Neural cell (in vitro differentiated cells): ENCODE results near the gene MMAB. TPM values are rescaled to one million over a fixed set of nuclear protein-coding genes. Genes with fewer than 3 reads are reported as not detected.

Experiments
- H2AFZ ChIP-seq: fragments of 200-600, 300-800 bp; sonication (generic), shearing (Covaris generic); 2 replicates; pipeline ENCODE4 v1.6.0; 2014; ENCODE audit warnings: low read depth, mild to moderate bottlenecking, antibody characterized with exemption, low read length, moderate library complexity
- H3F3A ChIP-seq: fragments of 200-600 bp; shearing (Covaris generic); 2 replicates; pipeline ENCODE4 v1.6.1; 2016; ENCODE audit warnings: mild to moderate bottlenecking, moderate library complexity, mixed read lengths, antibody characterized with exemption, low read length; ENCODE audit not compliant: insufficient read depth, poor library complexity, severe bottlenecking
- H3K27ac ChIP-seq: fragments of 200-600, 300-800 bp; sonication (generic), shearing (Covaris generic); 2 replicates; pipeline ENCODE4 v1.5.1; 2014; ENCODE audit warnings: mild to moderate bottlenecking, low read length, moderate library complexity
- H3K27me3 ChIP-seq: fragments of 300-800, 200-600 bp; sonication (generic), shearing (Covaris generic); 2 replicates; pipeline ENCODE4 v1.6.0; 2014; ENCODE audit warnings: mild to moderate bottlenecking, low read depth, low read length, moderate library complexity; ENCODE audit not compliant: insufficient read depth
- H3K36me3 ChIP-seq: fragments of 300-800, 200-600 bp; sonication (generic), shearing (Covaris generic); 2 replicates; pipeline ENCODE4 v1.5.1; 2014; ENCODE audit warnings: mild to moderate bottlenecking, antibody characterized with exemption, low read length, moderate library complexity; ENCODE audit not compliant: insufficient read depth
- H3K4me2 ChIP-seq: fragments of 300-800, 200-600 bp; sonication (generic), shearing (Covaris generic); 2 replicates; pipeline ENCODE4 v1.6.0; 2014; ENCODE audit warnings: mild to moderate bottlenecking, low read length
- H3K4me3 ChIP-seq: fragments of 300-800, 200-600 bp; sonication (generic), shearing (Covaris generic); 2 replicates; pipeline ENCODE4 v1.5.1; 2014; ENCODE audit warnings: mild to moderate bottlenecking, low read length, moderate library complexity
- H3K79me2 ChIP-seq: fragments of 200-600 bp; shearing (Covaris generic); replicated peaks from 2 replicates; pipeline ENCODE4 v1.6.0; 2014; ENCODE audit warnings: mild to moderate bottlenecking, low read length, moderate library complexity; ENCODE audit not compliant: insufficient read depth
- H3K9ac ChIP-seq: fragments of 300-800, 200-600 bp; sonication (generic), shearing (Covaris generic); 2 replicates; pipeline ENCODE4 v1.6.1; 2016; ENCODE audit warnings: mild to moderate bottlenecking, low read length, mixed read lengths
- H3K9me2 ChIP-seq: fragments of 200-600 bp; shearing (Covaris generic); 2 replicates; pipeline ENCODE4 v1.6.1; 2016; ENCODE audit warnings: mild to moderate bottlenecking, low read length, mixed read lengths; ENCODE audit not compliant: insufficient read depth
- H3K9me3 ChIP-seq: fragments of 200-600, 300-800 bp; sonication (generic), shearing (Covaris generic); 2 replicates; pipeline ENCODE4 v1.6.1; 2016; ENCODE audit warnings: mild to moderate bottlenecking, mixed run types, low read length, moderate library complexity, mixed read lengths
- H4K20me1 ChIP-seq: fragments of 200-600 bp; shearing (Covaris generic); 2 replicates; pipeline ENCODE4 v1.6.1; 2016; ENCODE audit warnings: mild to moderate bottlenecking, mixed run types; ENCODE audit not compliant: insufficient read depth
- EP300 ChIP-seq: fragments of 450-650 bp; conservative IDR thresholded peaks from 2 replicates; pipeline ENCODE4 v1.6.1; 2014; ENCODE audit warnings: antibody characterized with exemption, mild to moderate bottlenecking, moderate library complexity; ENCODE audit not compliant: poor library complexity, severe bottlenecking
- EZH2 ChIP-seq: fragments of 200-600, 300-800 bp; shearing (Covaris generic), sonication (generic); IDR thresholded peaks from 2 replicates; pipeline ENCODE4 v1.6.1; 2014; ENCODE audit warnings: antibody characterized with exemption, low read length, borderline replicate concordance, mild to moderate bottlenecking; ENCODE audit not compliant: insufficient read depth, poor library complexity, severe bottlenecking
- MXI1 ChIP-seq: fragments of 450-650 bp; conservative IDR thresholded peaks from 2 replicates; pipeline ENCODE4 v1.6.1; 2014; ENCODE audit warnings: antibody characterized with exemption, mild to moderate bottlenecking; ENCODE audit not compliant: poor library complexity, severe bottlenecking
- POLR2AphosphoS5 ChIP-seq: IDR thresholded peaks from 2 replicates; pipeline ENCODE4 v1.6.1; 2012
- RAD21 ChIP-seq: fragments of 450-650 bp; conservative IDR thresholded peaks from 2 replicates; pipeline ENCODE4 v1.6.1; 2014; ENCODE audit warnings: antibody characterized with exemption, mild to moderate bottlenecking, moderate library complexity
- SMC3 ChIP-seq: fragments of 450-650 bp; conservative IDR thresholded peaks from 2 replicates; pipeline ENCODE4 v1.6.1; 2014; ENCODE audit warnings: antibody characterized with exemption, mild to moderate bottlenecking, moderate library complexity; ENCODE audit not compliant: poor library complexity
- TAF1 ChIP-seq: IDR thresholded peaks from 2 replicates; pipeline ENCODE4 v1.6.1; 2012; ENCODE audit warnings: low read depth
- polyA plus RNA-seq: library from polyadenylated mRNA; depleted of rRNA; stranded (reverse); fragments of >200 nt; gene quantifications from 2 replicates; pipeline ENCODE4 v1.2.3, GENCODE V29; 2014
- TF ChIP-seq, protein P1 (sequence below): fragments of 450-650 bp; IDR thresholded peaks from 2 replicates; pipeline ENCODE4 v1.5.1; 2014; ENCODE audit warnings: antibody characterized with exemption, mild to moderate bottlenecking, moderate library complexity; ENCODE audit not compliant: poor library complexity, severe bottlenecking
- TF ChIP-seq, protein P2 (sequence below): IDR thresholded peaks from 2 replicates; pipeline ENCODE4 v1.6.1; 2012; ENCODE audit warnings: borderline replicate concordance

Gene MMAB
- polyA plus RNA-seq, 1 donor from 2014 or later: 52.6 TPM

DNA sequence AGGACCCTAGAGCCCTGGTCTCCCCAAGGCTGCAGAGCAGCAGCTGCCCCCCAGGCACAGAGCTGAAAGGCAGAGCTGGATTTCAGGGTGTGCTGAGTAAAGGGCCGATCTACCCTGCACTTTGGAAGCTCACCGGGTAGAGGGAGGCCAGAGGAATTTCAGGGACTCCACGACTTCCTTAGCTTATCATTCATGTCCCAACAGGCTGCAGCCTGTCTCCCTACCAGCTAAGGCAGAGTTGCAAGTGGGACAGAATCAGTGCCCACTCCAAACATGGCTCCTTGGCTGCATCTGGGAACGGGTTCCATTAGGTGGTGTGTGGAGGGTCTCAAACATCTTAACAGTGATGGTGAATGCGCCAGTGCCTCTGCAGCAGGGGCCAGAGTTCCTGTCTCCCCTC lies 27.5 kb downstream of the MMAB start:
- H3K27ac ChIP-seq: no peak overlapping the region
- no peaks in the 10 kb centered on the region for H3K36me3 ChIP-seq
- H3K9me2 ChIP-seq: no peaks in the 10 kb centered on the region
- no peak overlapping the region for H3K9ac ChIP-seq
- no peaks in the 10 kb centered on the region for H3K79me2 ChIP-seq
- no peak for TF ChIP-seq SMC3
- no peak for TF ChIP-seq MXI1
- TF ChIP-seq EP300: no peak
- TF ChIP-seq POLR2AphosphoS5: no peak
- no peak for TF ChIP-seq RAD21
- TF ChIP-seq, protein P1, sequence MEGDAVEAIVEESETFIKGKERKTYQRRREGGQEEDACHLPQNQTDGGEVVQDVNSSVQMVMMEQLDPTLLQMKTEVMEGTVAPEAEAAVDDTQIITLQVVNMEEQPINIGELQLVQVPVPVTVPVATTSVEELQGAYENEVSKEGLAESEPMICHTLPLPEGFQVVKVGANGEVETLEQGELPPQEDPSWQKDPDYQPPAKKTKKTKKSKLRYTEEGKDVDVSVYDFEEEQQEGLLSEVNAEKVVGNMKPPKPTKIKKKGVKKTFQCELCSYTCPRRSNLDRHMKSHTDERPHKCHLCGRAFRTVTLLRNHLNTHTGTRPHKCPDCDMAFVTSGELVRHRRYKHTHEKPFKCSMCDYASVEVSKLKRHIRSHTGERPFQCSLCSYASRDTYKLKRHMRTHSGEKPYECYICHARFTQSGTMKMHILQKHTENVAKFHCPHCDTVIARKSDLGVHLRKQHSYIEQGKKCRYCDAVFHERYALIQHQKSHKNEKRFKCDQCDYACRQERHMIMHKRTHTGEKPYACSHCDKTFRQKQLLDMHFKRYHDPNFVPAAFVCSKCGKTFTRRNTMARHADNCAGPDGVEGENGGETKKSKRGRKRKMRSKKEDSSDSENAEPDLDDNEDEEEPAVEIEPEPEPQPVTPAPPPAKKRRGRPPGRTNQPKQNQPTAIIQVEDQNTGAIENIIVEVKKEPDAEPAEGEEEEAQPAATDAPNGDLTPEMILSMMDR: no peak
- no peak overlapping the region for H3K4me2 ChIP-seq
- H2AFZ ChIP-seq: no peak overlapping the region
- no peak overlapping the region for H3K4me3 ChIP-seq
- H3F3A ChIP-seq: no peaks in the 10 kb centered on the region
- no peaks in the 10 kb centered on the region for H4K20me1 ChIP-seq
- H3K27me3 ChIP-seq: no peaks in the 10 kb centered on the region
- H3K9me3 ChIP-seq: no peaks in the 10 kb centered on the region

DNA sequence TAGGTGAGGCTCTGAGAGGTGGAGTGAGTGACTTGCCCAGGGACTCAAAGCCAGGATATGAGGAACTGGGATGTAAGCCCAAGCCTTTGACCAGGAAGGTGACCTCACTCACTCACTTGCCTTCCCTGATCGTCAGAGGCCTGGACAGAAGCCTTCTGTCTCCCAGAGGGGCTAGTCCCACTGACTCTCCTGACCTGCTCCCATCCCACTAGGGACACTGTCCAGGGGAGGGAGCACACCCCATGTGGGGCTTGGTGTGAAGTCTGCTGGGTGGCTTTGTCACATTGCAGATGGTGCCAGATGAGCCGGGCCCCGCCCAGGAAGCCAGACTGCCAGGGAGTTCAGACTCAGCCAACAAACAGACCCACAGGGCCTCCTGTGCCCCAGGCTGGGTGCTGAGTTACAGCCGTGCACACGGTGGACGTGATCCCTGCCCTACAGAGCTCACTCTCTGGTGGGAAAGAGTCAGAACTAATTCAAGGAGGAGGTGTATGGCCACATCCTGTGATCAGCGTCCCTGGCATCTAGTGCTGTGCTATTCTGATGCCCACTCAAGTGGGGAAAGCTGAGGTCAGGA lies 28.3 kb downstream of the MMAB start:
- no peak overlapping the region for H3K4me2 ChIP-seq
- H3K9me3 ChIP-seq: no peaks in the 10 kb centered on the region
- no peaks in the 10 kb centered on the region for H3K9me2 ChIP-seq
- no peaks in the 10 kb centered on the region for H3F3A ChIP-seq
- no peak overlapping the region for H3K27ac ChIP-seq
- no peaks in the 10 kb centered on the region for H4K20me1 ChIP-seq
- H3K4me3 ChIP-seq: no peak overlapping the region
- no peaks in the 10 kb centered on the region for H3K36me3 ChIP-seq
- H3K79me2 ChIP-seq: no peaks in the 10 kb centered on the region
- no peak overlapping the region for H2AFZ ChIP-seq
- no peak overlapping the region for H3K9ac ChIP-seq
- TF ChIP-seq EZH2 (no peak), MXI1 (no peak), POLR2AphosphoS5 (no peak), TAF1 (no peak), EP300 (no peak), RAD21 (no peak), SMC3 (no peak)
- TF ChIP-seq, protein P2, sequence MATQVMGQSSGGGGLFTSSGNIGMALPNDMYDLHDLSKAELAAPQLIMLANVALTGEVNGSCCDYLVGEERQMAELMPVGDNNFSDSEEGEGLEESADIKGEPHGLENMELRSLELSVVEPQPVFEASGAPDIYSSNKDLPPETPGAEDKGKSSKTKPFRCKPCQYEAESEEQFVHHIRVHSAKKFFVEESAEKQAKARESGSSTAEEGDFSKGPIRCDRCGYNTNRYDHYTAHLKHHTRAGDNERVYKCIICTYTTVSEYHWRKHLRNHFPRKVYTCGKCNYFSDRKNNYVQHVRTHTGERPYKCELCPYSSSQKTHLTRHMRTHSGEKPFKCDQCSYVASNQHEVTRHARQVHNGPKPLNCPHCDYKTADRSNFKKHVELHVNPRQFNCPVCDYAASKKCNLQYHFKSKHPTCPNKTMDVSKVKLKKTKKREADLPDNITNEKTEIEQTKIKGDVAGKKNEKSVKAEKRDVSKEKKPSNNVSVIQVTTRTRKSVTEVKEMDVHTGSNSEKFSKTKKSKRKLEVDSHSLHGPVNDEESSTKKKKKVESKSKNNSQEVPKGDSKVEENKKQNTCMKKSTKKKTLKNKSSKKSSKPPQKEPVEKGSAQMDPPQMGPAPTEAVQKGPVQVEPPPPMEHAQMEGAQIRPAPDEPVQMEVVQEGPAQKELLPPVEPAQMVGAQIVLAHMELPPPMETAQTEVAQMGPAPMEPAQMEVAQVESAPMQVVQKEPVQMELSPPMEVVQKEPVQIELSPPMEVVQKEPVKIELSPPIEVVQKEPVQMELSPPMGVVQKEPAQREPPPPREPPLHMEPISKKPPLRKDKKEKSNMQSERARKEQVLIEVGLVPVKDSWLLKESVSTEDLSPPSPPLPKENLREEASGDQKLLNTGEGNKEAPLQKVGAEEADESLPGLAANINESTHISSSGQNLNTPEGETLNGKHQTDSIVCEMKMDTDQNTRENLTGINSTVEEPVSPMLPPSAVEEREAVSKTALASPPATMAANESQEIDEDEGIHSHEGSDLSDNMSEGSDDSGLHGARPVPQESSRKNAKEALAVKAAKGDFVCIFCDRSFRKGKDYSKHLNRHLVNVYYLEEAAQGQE: no peak
- TF ChIP-seq, protein P1: no peak
- no peaks in the 10 kb centered on the region for H3K27me3 ChIP-seq
